Ovary (tissue), 9 donors: ENCODE results near the gene TEDC1. TPM values are rescaled to one million over a fixed set of nuclear protein-coding genes. Genes with fewer than 3 reads are reported as not detected.
A peak's percentile ranks its signal among the peaks of the same experiment; 100 is the strongest.

ENCODE experiments used
- DNase-seq, 5 donors: peaks; one replicate each; pipeline ENCODE4 v3.0.0-alpha.2; 2019 to 2020
- H3K27ac ChIP-seq, 2 donors: fragments of 200-600 bp; one replicate each; pipeline versions ENCODE4 v1.5.1 to v1.8.0; 2019 to 2022
- H3K27me3 ChIP-seq: fragments of 200-600 bp; one replicate; pipeline ENCODE4 v1.8.0; 2022
- H3K36me3 ChIP-seq: fragments of 200-600 bp; sonication (generic); one replicate; pipeline ENCODE4 v1.5.1; 2019
- H3K4me1 ChIP-seq: one replicate; pipeline ENCODE4 v1.8.1; 2013; ENCODE audit warnings: mild to moderate bottlenecking, moderate library complexity; ENCODE audit not compliant: insufficient read depth
- H3K4me3 ChIP-seq: fragments of 200-600 bp; sonication (generic); one replicate; pipeline ENCODE4 v1.5.1; 2017
- H3K9me3 ChIP-seq, 2 donors: fragments of 200-600 bp in 1 of 2; sonication (generic) in 1 of 2; one replicate each; pipeline versions ENCODE4 v1.5.1 to v1.8.1; 2013 to 2019; ENCODE audit warnings: mild to moderate bottlenecking in 1 of 2, moderate library complexity in 1 of 2
- CTCF ChIP-seq, 3 donors: fragments of 450-650 bp in 2 of 3; fragments of 200-600 bp in 1 of 3; IDR thresholded peaks; one replicate each; pipeline versions ENCODE4 v1.5.1 to v1.8.0; 2016 to 2022; ENCODE audit warnings: antibody characterized with exemption in 3 of 3, mild to moderate bottlenecking in 1 of 3
- EP300 ChIP-seq: sonication (generic); formaldehyde crosslinking; IDR thresholded peaks from one replicate; pipeline ENCODE4 v1.6.1; 2017; ENCODE audit warnings: antibody characterized with exemption
- POLR2A ChIP-seq: fragments of 450-650 bp; IDR thresholded peaks from one replicate; pipeline ENCODE4 v1.6.1; 2017; ENCODE audit warnings: antibody characterized with exemption, mild to moderate bottlenecking, moderate library complexity
- WGBS, 3 donors: extraction: QIAGEN DNeasy Blood & Tissue Kit in 1 of 3; methylation state at CpG; one replicate each; pipeline versions ENCODE4 v1.1.5 to v1.1.7; 2013 to 2017; 5-methylcytosine and 5-hydroxymethylcytosine counted together
- intact Hi-C, 4 donors: fragments of 100-400 bp; cut with DNase I; formaldehyde crosslinking; loops; one replicate each; pipeline versions ENCODE4 v1.11.0 to v1.15.1; 2022 to 2023
- polyA plus RNA-seq, 2 donors: library from polyadenylated mRNA; stranded (reverse); fragments of 200-250 nt in 1 of 2; fragments of 350-450 nt in 1 of 2; fragmentation: Illumina TruSeq in 1 of 2; extraction: RNeasy Lipid Tissue Mini Kit (QIAGEN cat#74804) in 1 of 2; gene quantifications; one replicate each; pipeline ENCODE4 v1.2.3, GENCODE V29; 2013 to 2014
- total RNA-seq, 7 donors: library from RNA; depleted of rRNA in 2 of 7; stranded (reverse); fragments of >200 nt in 2 of 7; fragmentation: NEBNext Ultra II Directional in 3 of 7; extraction: Animal tissue kit (Norgen Biotek cat#: 25700) in 3 of 7; gene quantifications; one replicate each; pipeline versions ENCODE4 v1.1.0 to v1.2.4, GENCODE V29; 2016 to 2023
- donor health status: DM: no; HTN: no; CAD: no; lungs with moderate emphysema.
- donor health status: DM: no; HTN: no; CAD: no.
- donor health status: Bipolar disorder and iron deficiency.
- donor health status: DM: yes; HTN: yes; CAD: no.
- donor health status: DM: no; HTN: no; CAD: no.
- donor health status: DM: yes; HTN: yes; CAD: no.

The TEDC1 gene
- total and polyA plus RNA-seq, 9 donors, result 2.6 to 8.2 (median 3.8) TPM; not detected in 1

- Histone ChIP-seq H3K4me3 (no peak overlapping the region), H3K27ac (no peak overlapping the region), H3K36me3 (no peaks in the 10 kb centered on the region), H3K27me3 (no peaks in the 10 kb centered on the region), H3K9me3 (no peaks in the 10 kb centered on the region), H3K4me1 (peaks cover 15% of the 10 kb centered on the region)
- WGBS, 3 donors, result 65 to 68% (median 66%) methylated on average over 19 to 20 of the region's 20 CpGs
- TF ChIP-seq CTCF (IDR thresholded peaks at IDR 0.05) (no peak), EP300 (no peak), POLR2A (no peak)
- intact Hi-C loops, result no loop called here
- DNase-seq, result no peak
These were observed 6.7 kb upstream of the TEDC1 start for GRCh38 chr14:105484069-105484996.

- H3K36me3 ChIP-seq, result no peaks in the 10 kb centered on the region
- H3K4me1 ChIP-seq, result peaks cover 15% of the 10 kb centered on the region
- no peak for DNase-seq
- no peaks in the 10 kb centered on the region for H3K27me3 ChIP-seq
- 74 to 84% (median 74%) methylated on average over 16 of the region's 16 CpGs for WGBS, 3 donors
- H3K27ac ChIP-seq, result no peak overlapping the region
- intact Hi-C loops, result loop anchor here in 3 of 4 donors (5.0 kb wide), 3 partner anchors 103 to 183 kb away; partner anchors contain the start of gene BRF1 (in 1 of the 3)
- H3K9me3 ChIP-seq, result no peaks in the 10 kb centered on the region
- TF ChIP-seq CTCF (IDR thresholded peaks at IDR 0.05) (no peak), EP300 (no peak), POLR2A (no peak)
- H3K4me3 ChIP-seq, result no peak overlapping the region
These were observed 6.1 kb upstream of the TEDC1 start for GRCh38 chr14:105484997-105485393.

- Histone ChIP-seq H3K27ac (no peak overlapping the region), H3K36me3 (no peaks in the 10 kb centered on the region), H3K4me3 (no peak overlapping the region), H3K27me3 (no peaks in the 10 kb centered on the region), H3K4me1 (peaks cover 15% of the 10 kb centered on the region), H3K9me3 (no peaks in the 10 kb centered on the region)
- intact Hi-C loops, result loop anchor here in 3 of 4 donors (5.0 kb wide), 3 partner anchors 103 to 183 kb away; partner anchors contain the start of gene BRF1 (in 1 of the 3)
- 26 to 38% (median 30%) methylated on average over 12 of the region's 12 CpGs for WGBS, 3 donors
- peak in 1 of 5 donors; percentile 35 for DNase-seq
- TF ChIP-seq EP300 (no peak), POLR2A (no peak), CTCF (IDR thresholded peaks at IDR 0.05) (no peak)
These were observed 5.3 kb upstream of the TEDC1 start for GRCh38 chr14:105485739-105486162.

GRCh38 chr14:105486163-105486973 lies 4.7 kb upstream of the TEDC1 start, which contains the start of gene CRIP1:
Gene CRIP1, plus strand, starts transcription at chr14:105486886. Its CDS starts 374 bp downstream, at chr14:105487260.
- Histone ChIP-seq H3K4me3 (peak within 1 kb of the TSS; percentile 33), H3K9me3 (no peaks in the 10 kb centered on the region), H3K27me3 (no peaks in the 10 kb centered on the region), H3K4me1 (peaks cover 12% of the 10 kb centered on the region), H3K36me3 (no peaks in the 10 kb centered on the region), H3K27ac (no peak within 1 kb of the TSS)
- intact Hi-C loops, result loop anchor here in 3 of 4 donors (5.0 kb wide), 3 partner anchors 104 to 184 kb away; partner anchors contain the start of gene BRF1 (in 1 of the 3)
- peak in 1 of 5 donors; percentile 35 for DNase-seq
- WGBS, 3 donors, result 2 to 4% (median 3%) methylated on average over 44 to 56 of the region's 56 CpGs
- no peak for TF ChIP-seq EP300
- no peak for TF ChIP-seq CTCF (IDR thresholded peaks at IDR 0.05)
- no peak for TF ChIP-seq POLR2A
